H1 (cell line): ENCODE measurements around the gene RASAL1. TPM values are rescaled to one million over a fixed set of nuclear protein-coding genes. Genes with fewer than 3 reads are reported as not detected.

Experiments used
- CTCF ChIA-PET: fragments of 300-600 bp; sonication (Branson Sonifier 250); formaldehyde crosslinking; loops from one replicate; lab custom pipeline; 2021; ENCODE audit not compliant: partially characterized antibody; lab: Charles Lee
- POLR2A ChIA-PET: fragments of 300-600 bp; sonication (Branson Sonifier 250); formaldehyde crosslinking; loops from one replicate; lab custom pipeline; 2021; ENCODE audit warnings: inconsistent platforms; ENCODE audit not compliant: partially characterized antibody; lab: Charles Lee
- DNase-seq, 2 experiments: peaks; one replicate each; pipeline versions ENCODE4 v3.0.0 to v3.0.0-alpha.2; 2010 to 2022; ENCODE audit warnings: low spot score in 2 of 2, low read depth in 1 of 2, mixed read lengths in 1 of 2
- FAIRE-seq: peaks from 2 replicates; lab custom pipeline; 2011; peaks lifted over from hg19 to GRCh38; lab: Jason Lieb, UNC
- H2AFZ ChIP-seq: 2 replicates; pipeline ENCODE4 v1.8.1; 2012; ENCODE audit warnings: low read length, inconsistent platforms
- H2AK5ac ChIP-seq: 2 replicates; pipeline ENCODE4 v1.6.1; 2013; ENCODE audit warnings: low read depth, low read length
- H2BK120ac ChIP-seq: replicated peaks from 2 replicates; pipeline ENCODE3; 2013; ENCODE audit warnings: low read depth, low read length, inconsistent platforms
- H2BK12ac ChIP-seq: 2 replicates; pipeline ENCODE4 v1.6.1; 2013; ENCODE audit warnings: low read depth, low read length
- H2BK15ac ChIP-seq: 2 replicates; pipeline ENCODE4 v1.6.1; 2013; ENCODE audit warnings: low read length
- H2BK20ac ChIP-seq: 2 replicates; pipeline ENCODE4 v1.6.1; 2013; ENCODE audit warnings: low read length
- H2BK5ac ChIP-seq: 2 replicates; pipeline ENCODE4 v1.6.1; 2013; ENCODE audit warnings: low read depth, low read length
- H3K14ac ChIP-seq: 2 replicates; pipeline ENCODE4 v1.6.1; 2013; ENCODE audit warnings: inconsistent platforms; ENCODE audit not compliant: insufficient read length
- H3K18ac ChIP-seq: 2 replicates; pipeline ENCODE4 v1.6.1; 2013; ENCODE audit warnings: low read length; ENCODE audit errors: extremely low read depth
- H3K23ac ChIP-seq: 2 replicates; pipeline ENCODE4 v1.6.1; 2013; ENCODE audit warnings: inconsistent platforms; ENCODE audit not compliant: insufficient read length
- H3K23me2 ChIP-seq: 2 replicates; pipeline ENCODE4 v1.6.1; 2013; ENCODE audit warnings: low read depth, low read length
- H3K27ac ChIP-seq: 2 replicates; pipeline ENCODE4 v1.6.1; 2011; ENCODE audit warnings: low read depth, low read length, inconsistent platforms
- H3K27me3 ChIP-seq, 4 experiments: replicated peaks in 1 of 4; 1 replicate in 1 of 4; 2 replicates in 3 of 4; pipeline versions ENCODE4 v1.6.1 to v1.8.1; 2011 to 2013; ENCODE audit warnings: low read length in 3 of 4, mild to moderate bottlenecking in 3 of 4, inconsistent platforms in 2 of 4, mixed read lengths in 2 of 4, moderate library complexity in 1 of 4; ENCODE audit not compliant: control insufficient read depth in 3 of 4, insufficient read depth in 3 of 4; ENCODE audit errors: extremely low read depth in 1 of 4
- H3K36me3 ChIP-seq, 4 experiments: 2 replicates each; pipeline versions ENCODE4 v1.6.1 to v1.8.1; 2011 to 2013; ENCODE audit warnings: mild to moderate bottlenecking in 4 of 4, low read length in 3 of 4, moderate library complexity in 2 of 4, control low read depth in 1 of 4, inconsistent platforms in 1 of 4; ENCODE audit not compliant: insufficient read depth in 4 of 4, control insufficient read depth in 2 of 4
- H3K4ac ChIP-seq: replicated peaks from 2 replicates; pipeline ENCODE3; 2013; ENCODE audit warnings: low read length, low read depth, mixed read lengths, inconsistent platforms; ENCODE audit not compliant: insufficient read length
- H3K4me1 ChIP-seq, 4 experiments: replicated peaks in 1 of 4; 1 replicate in 1 of 4; 2 replicates in 3 of 4; pipeline versions ENCODE4 v1.6.1 to v1.8.1; 2011 to 2013; ENCODE audit warnings: low read length in 3 of 4, inconsistent platforms in 2 of 4, mixed read lengths in 1 of 4; ENCODE audit not compliant: insufficient read depth in 4 of 4, control insufficient read depth in 3 of 4
- H3K4me2 ChIP-seq, 2 experiments: 2 replicates each; pipeline versions ENCODE4 v1.6.1 to v1.8.1; 2011 to 2013; ENCODE audit warnings: low read depth in 2 of 2, low read length in 2 of 2, control low read depth in 1 of 2, inconsistent platforms in 1 of 2, mild to moderate bottlenecking in 1 of 2; ENCODE audit not compliant: insufficient read depth in 1 of 2
- H3K4me3 ChIP-seq, 4 experiments: fragments of 200-600, 300-600 bp in 1 of 4; sonication (generic), shearing (Covaris generic), sonication (Bioruptor Twin) in 1 of 4; 2 replicates each; pipeline versions ENCODE4 v1.5.1 to v1.8.1; 2011 to 2016; ENCODE audit warnings: low read length in 4 of 4, low read depth in 3 of 4, control low read depth in 2 of 4, inconsistent platforms in 2 of 4, mild to moderate bottlenecking in 2 of 4, mixed read lengths in 1 of 4, moderate library complexity in 1 of 4; ENCODE audit not compliant: insufficient read depth in 2 of 4; ENCODE audit errors: extremely low read depth in 1 of 4
- H3K56ac ChIP-seq: replicated peaks from 2 replicates; pipeline ENCODE3; 2013; ENCODE audit warnings: low read depth, mild to moderate bottlenecking, mixed read lengths, low read length, inconsistent platforms; ENCODE audit not compliant: insufficient read length
- H3K79me1 ChIP-seq: 2 replicates; pipeline ENCODE4 v1.6.1; 2013; ENCODE audit warnings: low read depth, low read length, control low read depth
- H3K79me2 ChIP-seq, 2 experiments: 2 replicates each; pipeline versions ENCODE4 v1.6.1 to v1.8.1; 2012 to 2013; ENCODE audit warnings: low read length in 2 of 2, mild to moderate bottlenecking in 2 of 2, inconsistent platforms in 1 of 2; ENCODE audit not compliant: insufficient read depth in 2 of 2, control insufficient read depth in 1 of 2
- H3K9ac ChIP-seq, 4 experiments: replicated peaks in 1 of 4; 1 replicate in 1 of 4; 2 replicates in 3 of 4; pipeline versions ENCODE4 v1.6.1 to v1.8.1; 2011 to 2013; ENCODE audit warnings: low read depth in 3 of 4, low read length in 3 of 4, control low read depth in 2 of 4, mild to moderate bottlenecking in 2 of 4, moderate library complexity in 2 of 4, inconsistent platforms in 1 of 4; ENCODE audit errors: extremely low read depth in 1 of 4
- H3K9me3 ChIP-seq, 2 experiments: 2 replicates each; pipeline versions ENCODE4 v1.6.1 to v1.8.1; 2012 to 2013; ENCODE audit warnings: mild to moderate bottlenecking in 2 of 2, moderate library complexity in 2 of 2, control low read depth in 1 of 2, inconsistent platforms in 1 of 2, low read depth in 1 of 2, low read length in 1 of 2, mixed read lengths in 1 of 2; ENCODE audit not compliant: insufficient read depth in 2 of 2
- H4K20me1 ChIP-seq, 2 experiments: replicated peaks in 1 of 2; 2 replicates each; pipeline versions ENCODE3 to v1.8.1; 2011 to 2013; ENCODE audit warnings: inconsistent platforms in 2 of 2, low read length in 2 of 2, mild to moderate bottlenecking in 1 of 2; ENCODE audit not compliant: insufficient read depth in 2 of 2, control insufficient read depth in 1 of 2
- H4K5ac ChIP-seq: 2 replicates; pipeline ENCODE4 v1.6.1; 2013; ENCODE audit warnings: low read length, low read depth, mixed read lengths, inconsistent platforms; ENCODE audit not compliant: insufficient read length
- H4K8ac ChIP-seq: 2 replicates; pipeline ENCODE4 v1.8.0; 2013; ENCODE audit warnings: mild to moderate bottlenecking, moderate library complexity, low read length, inconsistent platforms; ENCODE audit not compliant: insufficient read depth; ENCODE audit errors: extremely low read depth
- H4K91ac ChIP-seq: replicated peaks from 2 replicates; pipeline ENCODE3; 2013; ENCODE audit warnings: low read length, mixed read lengths, inconsistent platforms; ENCODE audit not compliant: insufficient read length
- RBBP5 ChIP-seq: IDR thresholded peaks from 2 replicates; pipeline ENCODE4 v1.7.1; 2012; ENCODE audit warnings: low read depth, mild to moderate bottlenecking, inconsistent platforms, low read length, moderate library complexity, borderline replicate concordance
- RFX5 ChIP-seq: IDR thresholded peaks from 2 replicates; pipeline ENCODE4 v1.6.1; 2011; ENCODE audit warnings: low read depth, low read length, improper control_type of control experiment, borderline replicate concordance
- RNF2 ChIP-seq: fragments of 200-900, 300-1000 bp; sonication (generic); IDR thresholded peaks from 2 replicates; pipeline ENCODE4 v1.7.1; 2016; ENCODE audit warnings: borderline replicate concordance, low read depth, mild to moderate bottlenecking, antibody characterized with exemption, low read length; ENCODE audit not compliant: poor library complexity, severe bottlenecking; ENCODE audit errors: missing control alignments
- SRF ChIP-seq: IDR thresholded peaks from 2 replicates; pipeline ENCODE4 v1.6.1; 2011; ENCODE audit warnings: mild to moderate bottlenecking, low read depth, low read length, moderate library complexity
- TCF12 ChIP-seq: IDR thresholded peaks from 2 replicates; pipeline ENCODE4 v1.6.1; 2011; ENCODE audit warnings: low read depth, mild to moderate bottlenecking, low read length
- YY1 ChIP-seq: IDR thresholded peaks from 2 replicates; pipeline ENCODE4 v1.6.1; 2011; ENCODE audit warnings: low read depth, mild to moderate bottlenecking, low read length
- WGBS, 2 experiments: shearing (Covaris generic) in 1 of 2; methylation state at CpG; one replicate each; pipeline versions ENCODE4 v1.1.6 to v1.1.7; 2013 to 2015; ENCODE audit warnings: low lambda C conversion rate in 2 of 2, mixed read lengths in 2 of 2, inconsistent platforms in 1 of 2, low coverage in 1 of 2, missing lambda C conversion rate in 1 of 2; ENCODE audit not compliant: insufficient replicate concordance in 2 of 2, insufficient coverage in 1 of 2, insufficient read length in 1 of 2; ENCODE audit errors: extremely low coverage in 1 of 2, missing lambda C conversion rate in 1 of 2; 5-methylcytosine and 5-hydroxymethylcytosine counted together
- polyA plus RNA-seq, 7 experiments: library from polyadenylated mRNA; depleted of rRNA in 3 of 7; stranded (reverse) in 5 of 7; unstranded in 2 of 7; fragments of >200 nt in 5 of 7; fragments of 200-250 nt in 2 of 7; gene quantifications; 1 replicate in 5 of 7; 2 replicates in 1 of 7; 4 replicates in 1 of 7; pipeline versions ENCODE4 v1.2.1 to v1.2.3, GENCODE V29; 2011 to 2013; ENCODE audit warnings: missing spikeins in 2 of 7, mixed read lengths in 2 of 7
- total RNA-seq: library from RNA; stranded (reverse); fragmentation: NEBNext Ultra II Directional; extraction: Animal tissue kit (Norgen Biotek cat#: 25700); gene quantifications from 2 replicates; pipeline ENCODE4 v1.2.1, GENCODE V29; 2021
- TF ChIP-seq, protein P1 (sequence below): IDR thresholded peaks from 2 replicates; pipeline ENCODE4 v1.6.1; 2012; ENCODE audit warnings: low read length, inconsistent platforms
- TF ChIP-seq, protein P2 (sequence below): IDR thresholded peaks from 2 replicates; pipeline ENCODE4 v1.6.1; 2011; ENCODE audit warnings: low read length, improper control_type of control experiment

Gene RASAL1
- total and polyA plus RNA-seq, 2 of the 8 experiments (the other 6 are each of a cell fraction or from before 2014, with no cell fraction given) = 3.7 to 5.0 TPM

DNA sequence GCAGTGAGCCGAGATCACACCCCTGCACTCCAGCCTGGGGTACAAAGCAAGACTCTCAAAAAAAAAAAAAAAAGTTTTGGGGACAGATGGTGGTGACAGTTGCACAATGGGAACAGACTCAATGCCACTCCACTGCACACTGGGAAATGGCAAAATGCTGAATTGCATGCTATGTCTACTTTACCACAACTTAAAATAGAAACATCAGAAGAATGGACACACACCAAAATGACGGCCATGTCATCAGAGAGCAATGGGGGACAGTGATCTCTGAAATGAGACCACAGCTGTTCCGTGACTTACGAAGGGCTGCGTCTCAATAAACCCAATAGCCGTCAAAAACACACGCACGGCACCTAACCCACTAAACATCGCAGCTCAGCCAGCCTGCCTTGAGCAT lies 36.0 kb upstream of the RASAL1 start:
- Histone ChIP-seq H3K9ac (no peak overlapping the region), H3K27ac (no peak overlapping the region), H4K5ac (no peak overlapping the region), H2BK120ac (no peak overlapping the region), H2BK20ac (no peak overlapping the region)
- TF ChIP-seq, protein P1, sequence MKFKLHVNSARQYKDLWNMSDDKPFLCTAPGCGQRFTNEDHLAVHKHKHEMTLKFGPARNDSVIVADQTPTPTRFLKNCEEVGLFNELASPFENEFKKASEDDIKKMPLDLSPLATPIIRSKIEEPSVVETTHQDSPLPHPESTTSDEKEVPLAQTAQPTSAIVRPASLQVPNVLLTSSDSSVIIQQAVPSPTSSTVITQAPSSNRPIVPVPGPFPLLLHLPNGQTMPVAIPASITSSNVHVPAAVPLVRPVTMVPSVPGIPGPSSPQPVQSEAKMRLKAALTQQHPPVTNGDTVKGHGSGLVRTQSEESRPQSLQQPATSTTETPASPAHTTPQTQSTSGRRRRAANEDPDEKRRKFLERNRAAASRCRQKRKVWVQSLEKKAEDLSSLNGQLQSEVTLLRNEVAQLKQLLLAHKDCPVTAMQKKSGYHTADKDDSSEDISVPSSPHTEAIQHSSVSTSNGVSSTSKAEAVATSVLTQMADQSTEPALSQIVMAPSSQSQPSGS = no peak
- TF ChIP-seq SRF (no peak), RNF2 (no peak), RBBP5 (no peak), RFX5 (no peak), TCF12 (no peak), YY1 (no peak)
- TF ChIP-seq, protein P2, sequence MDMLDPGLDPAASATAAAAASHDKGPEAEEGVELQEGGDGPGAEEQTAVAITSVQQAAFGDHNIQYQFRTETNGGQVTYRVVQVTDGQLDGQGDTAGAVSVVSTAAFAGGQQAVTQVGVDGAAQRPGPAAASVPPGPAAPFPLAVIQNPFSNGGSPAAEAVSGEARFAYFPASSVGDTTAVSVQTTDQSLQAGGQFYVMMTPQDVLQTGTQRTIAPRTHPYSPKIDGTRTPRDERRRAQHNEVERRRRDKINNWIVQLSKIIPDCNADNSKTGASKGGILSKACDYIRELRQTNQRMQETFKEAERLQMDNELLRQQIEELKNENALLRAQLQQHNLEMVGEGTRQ = no peak
- TF ChIP-seq, all 59 proteins: peak for 0
- no peak overlapping the region for H3K18ac ChIP-seq
- POLR2A ChIA-PET = interaction anchor here (1.4 to 4.7 kb wide), 3 partner anchors 8 to 14 kb away, joined by 3 to 28 read pairs (median 8); partner anchors contain the start of genes DDX54 and RITA1
- H2AFZ ChIP-seq = no peak overlapping the region
- WGBS, 2 experiments = 99% methylated on average over 9 of the region's 9 CpGs; no CpG with 5 or more reads in 1 of the 2 experiments
- no peaks in the 10 kb centered on the region for H3K23me2 ChIP-seq
- FAIRE-seq = no peak
- H2BK12ac ChIP-seq = no peak overlapping the region
- peaks cover 6 to 14% of the 10 kb centered on the region in 2 experiments for H4K20me1 ChIP-seq
- no peaks in the 10 kb centered on the region for H3K79me2 ChIP-seq
- H3K9me3 ChIP-seq = no peaks in the 10 kb centered on the region
- H2AK5ac ChIP-seq = no peak overlapping the region
- no peaks in the 10 kb centered on the region for H3K27me3 ChIP-seq
- no peak overlapping the region for H3K4me2 ChIP-seq
- no peak overlapping the region for H3K4me3 ChIP-seq
- H4K8ac ChIP-seq = no peak overlapping the region
- DNase-seq = no peak
- no peak overlapping the region for H3K23ac ChIP-seq
- no peak overlapping the region for H4K91ac ChIP-seq
- no peak overlapping the region for H3K14ac ChIP-seq
- CTCF ChIA-PET = interaction anchor here (0.6 to 8.8 kb wide), 13 partner anchors 11 to 178 kb away, joined by 3 to 114 read pairs (median 4); partner anchors contain the start of gene RASAL1
- no peaks in the 10 kb centered on the region for H3K4me1 ChIP-seq
- H3K79me1 ChIP-seq = no peaks in the 10 kb centered on the region
- no peak overlapping the region for H3K4ac ChIP-seq
- no peak overlapping the region for H2BK15ac ChIP-seq
- no peak overlapping the region for H3K56ac ChIP-seq
- H3K36me3 ChIP-seq = peaks cover 21 to 59% (median 46%) of the 10 kb centered on the region in 4 experiments
- no peak overlapping the region for H2BK5ac ChIP-seq
